Neural cell (in vitro differentiated cells): ENCODE measurements around the gene NLRC5. TPM values are rescaled to one million over a fixed set of nuclear protein-coding genes. Genes with fewer than 3 reads are reported as not detected.

ENCODE experiments used
- H2AFZ ChIP-seq: fragments of 200-600, 300-800 bp; sonication (generic), shearing (Covaris generic); 2 replicates; pipeline ENCODE4 v1.6.0; 2014; ENCODE audit warnings: low read depth, mild to moderate bottlenecking, antibody characterized with exemption, low read length, moderate library complexity
- H3F3A ChIP-seq: fragments of 200-600 bp; shearing (Covaris generic); 2 replicates; pipeline ENCODE4 v1.6.1; 2016; ENCODE audit warnings: mild to moderate bottlenecking, moderate library complexity, mixed read lengths, antibody characterized with exemption, low read length; ENCODE audit not compliant: insufficient read depth, poor library complexity, severe bottlenecking
- H3K27ac ChIP-seq: fragments of 200-600, 300-800 bp; sonication (generic), shearing (Covaris generic); 2 replicates; pipeline ENCODE4 v1.5.1; 2014; ENCODE audit warnings: mild to moderate bottlenecking, low read length, moderate library complexity
- H3K27me3 ChIP-seq: fragments of 300-800, 200-600 bp; sonication (generic), shearing (Covaris generic); 2 replicates; pipeline ENCODE4 v1.6.0; 2014; ENCODE audit warnings: mild to moderate bottlenecking, low read depth, low read length, moderate library complexity; ENCODE audit not compliant: insufficient read depth
- H3K36me3 ChIP-seq: fragments of 300-800, 200-600 bp; sonication (generic), shearing (Covaris generic); 2 replicates; pipeline ENCODE4 v1.5.1; 2014; ENCODE audit warnings: mild to moderate bottlenecking, antibody characterized with exemption, low read length, moderate library complexity; ENCODE audit not compliant: insufficient read depth
- H3K4me2 ChIP-seq: fragments of 300-800, 200-600 bp; sonication (generic), shearing (Covaris generic); 2 replicates; pipeline ENCODE4 v1.6.0; 2014; ENCODE audit warnings: mild to moderate bottlenecking, low read length
- H3K4me3 ChIP-seq: fragments of 300-800, 200-600 bp; sonication (generic), shearing (Covaris generic); 2 replicates; pipeline ENCODE4 v1.5.1; 2014; ENCODE audit warnings: mild to moderate bottlenecking, low read length, moderate library complexity
- H3K79me2 ChIP-seq: fragments of 200-600 bp; shearing (Covaris generic); replicated peaks from 2 replicates; pipeline ENCODE4 v1.6.0; 2014; ENCODE audit warnings: mild to moderate bottlenecking, low read length, moderate library complexity; ENCODE audit not compliant: insufficient read depth
- H3K9ac ChIP-seq: fragments of 300-800, 200-600 bp; sonication (generic), shearing (Covaris generic); 2 replicates; pipeline ENCODE4 v1.6.1; 2016; ENCODE audit warnings: mild to moderate bottlenecking, low read length, mixed read lengths
- H3K9me2 ChIP-seq: fragments of 200-600 bp; shearing (Covaris generic); 2 replicates; pipeline ENCODE4 v1.6.1; 2016; ENCODE audit warnings: mild to moderate bottlenecking, low read length, mixed read lengths; ENCODE audit not compliant: insufficient read depth
- H3K9me3 ChIP-seq: fragments of 200-600, 300-800 bp; sonication (generic), shearing (Covaris generic); 2 replicates; pipeline ENCODE4 v1.6.1; 2016; ENCODE audit warnings: mild to moderate bottlenecking, mixed run types, low read length, moderate library complexity, mixed read lengths
- H4K20me1 ChIP-seq: fragments of 200-600 bp; shearing (Covaris generic); 2 replicates; pipeline ENCODE4 v1.6.1; 2016; ENCODE audit warnings: mild to moderate bottlenecking, mixed run types; ENCODE audit not compliant: insufficient read depth
- EP300 ChIP-seq: fragments of 450-650 bp; conservative IDR thresholded peaks from 2 replicates; pipeline ENCODE4 v1.6.1; 2014; ENCODE audit warnings: antibody characterized with exemption, mild to moderate bottlenecking, moderate library complexity; ENCODE audit not compliant: poor library complexity, severe bottlenecking
- EZH2 ChIP-seq: fragments of 200-600, 300-800 bp; shearing (Covaris generic), sonication (generic); IDR thresholded peaks from 2 replicates; pipeline ENCODE4 v1.6.1; 2014; ENCODE audit warnings: antibody characterized with exemption, low read length, borderline replicate concordance, mild to moderate bottlenecking; ENCODE audit not compliant: insufficient read depth, poor library complexity, severe bottlenecking
- POLR2AphosphoS5 ChIP-seq: IDR thresholded peaks from 2 replicates; pipeline ENCODE4 v1.6.1; 2012
- SMC3 ChIP-seq: fragments of 450-650 bp; conservative IDR thresholded peaks from 2 replicates; pipeline ENCODE4 v1.6.1; 2014; ENCODE audit warnings: antibody characterized with exemption, mild to moderate bottlenecking, moderate library complexity; ENCODE audit not compliant: poor library complexity
- TAF1 ChIP-seq: IDR thresholded peaks from 2 replicates; pipeline ENCODE4 v1.6.1; 2012; ENCODE audit warnings: low read depth
- polyA plus RNA-seq: library from polyadenylated mRNA; depleted of rRNA; stranded (reverse); fragments of >200 nt; gene quantifications from 2 replicates; pipeline ENCODE4 v1.2.3, GENCODE V29; 2014
- TF ChIP-seq, protein P1 (sequence below): fragments of 450-650 bp; IDR thresholded peaks from 2 replicates; pipeline ENCODE4 v1.5.1; 2014; ENCODE audit warnings: antibody characterized with exemption, mild to moderate bottlenecking, moderate library complexity; ENCODE audit not compliant: poor library complexity, severe bottlenecking
- TF ChIP-seq, protein P2 (sequence below): IDR thresholded peaks from 2 replicates; pipeline ENCODE4 v1.6.1; 2012; ENCODE audit warnings: borderline replicate concordance

NLRC5 gene
- polyA plus RNA-seq, 1 donor from 2014 or later, result not detected

DNA sequence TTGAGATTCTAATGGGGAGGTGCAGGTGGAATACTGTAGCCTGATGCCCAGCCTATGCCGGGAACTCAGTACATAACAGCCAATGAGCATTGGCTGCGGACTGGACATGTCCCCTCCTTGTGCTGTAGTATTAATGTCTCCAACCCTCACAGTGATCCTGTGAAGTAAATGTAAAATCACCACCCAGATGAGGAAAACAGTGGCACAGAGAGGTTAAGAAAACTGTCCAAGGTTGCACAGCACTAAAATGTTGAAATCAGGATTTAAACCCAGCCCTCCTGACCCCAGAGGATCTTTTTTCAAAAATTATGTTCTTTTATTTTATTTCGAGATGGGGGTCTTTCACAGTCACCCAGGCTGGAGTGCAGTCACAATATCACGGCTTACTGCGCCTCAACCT lies 7.9 kb downstream of the NLRC5 start:
- Histone ChIP-seq H3K27me3 (no peaks in the 10 kb centered on the region), H3K4me3 (no peak overlapping the region), H3K4me2 (no peak overlapping the region), H3K9me3 (no peaks in the 10 kb centered on the region), H2AFZ (no peak overlapping the region), H4K20me1 (no peaks in the 10 kb centered on the region), H3K36me3 (no peaks in the 10 kb centered on the region), H3K27ac (no peak overlapping the region), H3K9ac (no peak overlapping the region), H3K79me2 (no peaks in the 10 kb centered on the region), H3F3A (no peaks in the 10 kb centered on the region), H3K9me2 (no peaks in the 10 kb centered on the region)
- TF ChIP-seq POLR2AphosphoS5 (no peak), EP300 (no peak), TAF1 (no peak), EZH2 (no peak), SMC3 (no peak)
- TF ChIP-seq, protein P1, sequence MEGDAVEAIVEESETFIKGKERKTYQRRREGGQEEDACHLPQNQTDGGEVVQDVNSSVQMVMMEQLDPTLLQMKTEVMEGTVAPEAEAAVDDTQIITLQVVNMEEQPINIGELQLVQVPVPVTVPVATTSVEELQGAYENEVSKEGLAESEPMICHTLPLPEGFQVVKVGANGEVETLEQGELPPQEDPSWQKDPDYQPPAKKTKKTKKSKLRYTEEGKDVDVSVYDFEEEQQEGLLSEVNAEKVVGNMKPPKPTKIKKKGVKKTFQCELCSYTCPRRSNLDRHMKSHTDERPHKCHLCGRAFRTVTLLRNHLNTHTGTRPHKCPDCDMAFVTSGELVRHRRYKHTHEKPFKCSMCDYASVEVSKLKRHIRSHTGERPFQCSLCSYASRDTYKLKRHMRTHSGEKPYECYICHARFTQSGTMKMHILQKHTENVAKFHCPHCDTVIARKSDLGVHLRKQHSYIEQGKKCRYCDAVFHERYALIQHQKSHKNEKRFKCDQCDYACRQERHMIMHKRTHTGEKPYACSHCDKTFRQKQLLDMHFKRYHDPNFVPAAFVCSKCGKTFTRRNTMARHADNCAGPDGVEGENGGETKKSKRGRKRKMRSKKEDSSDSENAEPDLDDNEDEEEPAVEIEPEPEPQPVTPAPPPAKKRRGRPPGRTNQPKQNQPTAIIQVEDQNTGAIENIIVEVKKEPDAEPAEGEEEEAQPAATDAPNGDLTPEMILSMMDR, result no peak
- TF ChIP-seq, protein P2, sequence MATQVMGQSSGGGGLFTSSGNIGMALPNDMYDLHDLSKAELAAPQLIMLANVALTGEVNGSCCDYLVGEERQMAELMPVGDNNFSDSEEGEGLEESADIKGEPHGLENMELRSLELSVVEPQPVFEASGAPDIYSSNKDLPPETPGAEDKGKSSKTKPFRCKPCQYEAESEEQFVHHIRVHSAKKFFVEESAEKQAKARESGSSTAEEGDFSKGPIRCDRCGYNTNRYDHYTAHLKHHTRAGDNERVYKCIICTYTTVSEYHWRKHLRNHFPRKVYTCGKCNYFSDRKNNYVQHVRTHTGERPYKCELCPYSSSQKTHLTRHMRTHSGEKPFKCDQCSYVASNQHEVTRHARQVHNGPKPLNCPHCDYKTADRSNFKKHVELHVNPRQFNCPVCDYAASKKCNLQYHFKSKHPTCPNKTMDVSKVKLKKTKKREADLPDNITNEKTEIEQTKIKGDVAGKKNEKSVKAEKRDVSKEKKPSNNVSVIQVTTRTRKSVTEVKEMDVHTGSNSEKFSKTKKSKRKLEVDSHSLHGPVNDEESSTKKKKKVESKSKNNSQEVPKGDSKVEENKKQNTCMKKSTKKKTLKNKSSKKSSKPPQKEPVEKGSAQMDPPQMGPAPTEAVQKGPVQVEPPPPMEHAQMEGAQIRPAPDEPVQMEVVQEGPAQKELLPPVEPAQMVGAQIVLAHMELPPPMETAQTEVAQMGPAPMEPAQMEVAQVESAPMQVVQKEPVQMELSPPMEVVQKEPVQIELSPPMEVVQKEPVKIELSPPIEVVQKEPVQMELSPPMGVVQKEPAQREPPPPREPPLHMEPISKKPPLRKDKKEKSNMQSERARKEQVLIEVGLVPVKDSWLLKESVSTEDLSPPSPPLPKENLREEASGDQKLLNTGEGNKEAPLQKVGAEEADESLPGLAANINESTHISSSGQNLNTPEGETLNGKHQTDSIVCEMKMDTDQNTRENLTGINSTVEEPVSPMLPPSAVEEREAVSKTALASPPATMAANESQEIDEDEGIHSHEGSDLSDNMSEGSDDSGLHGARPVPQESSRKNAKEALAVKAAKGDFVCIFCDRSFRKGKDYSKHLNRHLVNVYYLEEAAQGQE, result no peak

DNA sequence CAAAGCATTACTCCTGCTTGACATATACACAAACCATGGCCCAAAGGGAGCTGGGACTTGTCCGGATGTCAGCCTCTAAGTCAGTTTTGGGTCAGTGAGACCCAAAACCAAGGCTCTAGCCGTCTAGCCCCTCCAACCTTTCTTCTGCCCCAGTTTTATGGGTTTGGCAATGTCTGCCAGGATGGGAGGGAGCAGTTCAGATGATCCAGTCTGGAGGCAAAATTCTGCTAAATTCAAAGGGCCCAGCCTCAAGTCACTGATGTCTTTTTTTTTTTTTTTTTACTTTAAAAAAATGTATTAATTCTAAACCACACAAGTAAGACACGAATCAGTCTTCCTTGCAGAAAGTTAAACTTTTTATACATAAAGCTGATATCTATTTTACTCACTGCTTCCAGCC lies 8.6 kb downstream of the NLRC5 start:
- TF ChIP-seq, protein P1, result no peak
- no peak overlapping the region for H3K4me3 ChIP-seq
- no peaks in the 10 kb centered on the region for H3K27me3 ChIP-seq
- H3K9ac ChIP-seq, result no peak overlapping the region
- H3K36me3 ChIP-seq, result no peaks in the 10 kb centered on the region
- H3K4me2 ChIP-seq, result no peak overlapping the region
- no peaks in the 10 kb centered on the region for H3K79me2 ChIP-seq
- H3K9me2 ChIP-seq, result no peaks in the 10 kb centered on the region
- H4K20me1 ChIP-seq, result no peaks in the 10 kb centered on the region
- no peaks in the 10 kb centered on the region for H3K9me3 ChIP-seq
- H3K27ac ChIP-seq, result no peak overlapping the region
- no peak overlapping the region for H2AFZ ChIP-seq
- H3F3A ChIP-seq, result no peaks in the 10 kb centered on the region
